ENCODE data around the gene ZNF300.
"Not testable (repeated sequence)": the region's sequence is repeated elsewhere in the genome, so short reads cannot be mapped to it uniquely, and the experiment has no call there.

Gene ZNF300

DNA sequence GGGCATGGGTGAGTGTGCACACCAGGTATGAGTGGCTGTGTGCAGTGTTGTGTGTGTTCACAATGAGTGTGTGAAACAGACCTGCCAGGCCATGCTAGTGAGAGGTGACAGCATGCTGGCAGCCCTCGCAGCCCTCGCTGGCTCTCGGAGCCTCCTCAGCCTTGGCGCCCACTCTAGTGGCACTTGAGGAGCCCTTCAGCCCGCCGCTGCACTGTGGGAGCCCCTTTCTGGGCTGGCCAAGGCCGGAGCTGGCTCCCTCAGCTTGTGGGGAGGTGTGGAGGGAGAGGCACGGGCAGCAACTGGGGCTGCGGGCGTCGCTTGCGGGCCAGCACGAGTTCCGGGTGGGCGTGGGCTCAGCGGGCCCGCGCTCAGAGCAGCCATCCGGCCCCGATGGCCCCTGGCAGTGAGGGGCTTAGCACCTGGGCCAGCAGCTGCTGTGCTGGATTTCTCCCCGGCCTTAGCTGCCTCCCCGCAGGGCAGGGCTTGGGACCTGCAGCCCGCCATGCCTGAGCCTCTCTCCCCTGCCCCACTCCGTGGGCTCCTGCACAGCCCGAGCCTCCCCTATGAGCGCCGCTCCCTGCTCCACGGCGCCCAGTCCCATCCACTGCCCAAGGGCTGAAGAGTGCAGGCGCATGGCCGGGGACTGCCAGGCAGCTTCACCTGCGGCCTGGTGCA, 59.5 kb downstream of the ZNF300 start:
- not testable (repeated sequence) for DNase-seq
